ENCODE measurements around the gene SHBG. TPM values are rescaled to one million over a fixed set of nuclear protein-coding genes. Genes with fewer than 3 reads are reported as not detected.
A peak's percentile ranks its signal among the peaks of the same experiment; 100 is the strongest.

SHBG gene
- total and polyA plus RNA-seq, 2 of the 8 experiments (the other 6 are each of a cell fraction or from before 2014, with no cell fraction given), result 1.1 to 1.2 TPM

- peaks cover 0 to 3% of the 10 kb centered on the region in 2 experiments for H4K20me1 ChIP-seq (replicated peaks in 1 of 2; ENCODE audit: control insufficient read depth in 1 of 2, insufficient read depth in 2 of 2, low read length in 2 of 2)
- WGBS, 2 experiments (ENCODE audit: extremely low coverage in 1 of 2, insufficient coverage in 1 of 2, insufficient read length in 1 of 2, insufficient replicate concordance in 2 of 2, low coverage in 1 of 2, low lambda C conversion rate in 2 of 2, missing lambda C conversion rate in 1 of 2), result 2% methylated on average over 11 of the region's 34 CpGs; no CpG with 5 or more reads in 1 of the 2 experiments
- no peak within 1 kb of the TSS for H3K56ac ChIP-seq (replicated peaks; ENCODE audit: insufficient read length, low read depth, low read length)
- peak within 1 kb of the TSS; percentile 40; the same call in 1 of the 2 replicates for H3K18ac ChIP-seq (ENCODE audit: extremely low read depth, low read length)
- H2AFZ ChIP-seq (ENCODE audit: low read length), result peak within 1 kb of the TSS; percentile 92; the same call in 1 of the 2 replicates
- peak within 1 kb of the TSS; percentile 91 to 99 for H3K4me2 ChIP-seq (ENCODE audit: insufficient read depth in 1 of 2, low read depth in 2 of 2, low read length in 2 of 2)
- FAIRE-seq (peak; percentile 85), DNase-seq (ENCODE audit: low read depth in 1 of 2, low spot score in 2 of 2) (peak; percentile 72 to 90)
- H3K4ac ChIP-seq (replicated peaks; ENCODE audit: insufficient read length, low read depth, low read length), result no peak within 1 kb of the TSS
- peaks cover 0 to 12% (median 8%) of the 10 kb centered on the region in 4 experiments; a peak in 5 of 7 replicates for H3K4me1 ChIP-seq (replicated peaks in 1 of 4; ENCODE audit: control insufficient read depth in 3 of 4, insufficient read depth in 4 of 4, low read length in 3 of 4)
- H2BK5ac ChIP-seq (ENCODE audit: low read depth, low read length), result no peak within 1 kb of the TSS
- H3K9me3 ChIP-seq (ENCODE audit: insufficient read depth in 2 of 2, low read depth in 1 of 2, low read length in 1 of 2), result no peaks in the 10 kb centered on the region
- H3K23me2 ChIP-seq (ENCODE audit: low read depth, low read length), result peaks cover 15% of the 10 kb centered on the region
- no peak within 1 kb of the TSS for H4K5ac ChIP-seq (ENCODE audit: insufficient read length, low read depth, low read length)
- H2BK120ac ChIP-seq (replicated peaks; ENCODE audit: low read depth, low read length), result no peak within 1 kb of the TSS
- H2AK5ac ChIP-seq (ENCODE audit: low read depth, low read length), result no peak within 1 kb of the TSS
- peaks cover 0 to 13% (median 4%) of the 10 kb centered on the region in 4 experiments; a peak in 4 of 7 replicates for H3K27me3 ChIP-seq (replicated peaks in 1 of 4; ENCODE audit: control insufficient read depth in 3 of 4, extremely low read depth in 1 of 4, insufficient read depth in 3 of 4, low read length in 3 of 4)
- H3K79me1 ChIP-seq (ENCODE audit: low read depth, low read length), result no peaks in the 10 kb centered on the region
- H4K8ac ChIP-seq (ENCODE audit: extremely low read depth, insufficient read depth, low read length), result no peak within 1 kb of the TSS
- H3K4me3 ChIP-seq (ENCODE audit: extremely low read depth in 1 of 4, insufficient read depth in 2 of 4, low read depth in 3 of 4, low read length in 4 of 4), result peak within 1 kb of the TSS; percentile 43 to 87 (median 63)
- POLR2A ChIA-PET (ENCODE audit: partially characterized antibody), result interaction anchor here (0.6 to 79.4 kb wide), 15 partner anchors 10 to 523 kb away, joined by 3 to 2272 read pairs (median 5); partner anchors contain the start of genes ATP1B2, CD68, DNAH2 and FXR2
- H3K27ac ChIP-seq (ENCODE audit: low read depth, low read length), result no peak within 1 kb of the TSS
- H3K14ac ChIP-seq (ENCODE audit: insufficient read length), result no peak within 1 kb of the TSS
- no peak within 1 kb of the TSS for H2BK12ac ChIP-seq (ENCODE audit: low read depth, low read length)
- H2BK15ac ChIP-seq (ENCODE audit: low read length), result no peak within 1 kb of the TSS
- H3K23ac ChIP-seq (ENCODE audit: insufficient read length), result no peak within 1 kb of the TSS
- CTCF ChIA-PET (ENCODE audit: partially characterized antibody), result interaction anchor here (0.6 to 18.2 kb wide), 10 partner anchors 9 to 471 kb away, joined by 3 to 211 read pairs (median 6); partner anchors contain the start of genes FXR2, SHBG, TP53 and WRAP53
- no peaks in the 10 kb centered on the region; a peak in 2 of 8 replicates for H3K36me3 ChIP-seq (ENCODE audit: control insufficient read depth in 2 of 4, insufficient read depth in 4 of 4, low read length in 3 of 4)
- peak within 1 kb of the TSS in 1 of 4 experiments; percentile 13; a peak in 4 of 7 replicates for H3K9ac ChIP-seq (replicated peaks in 1 of 4; ENCODE audit: extremely low read depth in 1 of 4, low read depth in 3 of 4, low read length in 3 of 4)
- no peak within 1 kb of the TSS for H2BK20ac ChIP-seq (ENCODE audit: low read length)
- H3K79me2 ChIP-seq (ENCODE audit: control insufficient read depth in 1 of 2, insufficient read depth in 2 of 2, low read length in 2 of 2), result no peaks in the 10 kb centered on the region
- H4K91ac ChIP-seq (replicated peaks; ENCODE audit: insufficient read length, low read length), result no peak within 1 kb of the TSS
- TF ChIP-seq GABPA (IDR thresholded peaks at IDR 0.05; ENCODE audit: borderline replicate concordance, insufficient read depth, low read length), result no peak
- TF ChIP-seq BCL11A (IDR thresholded peaks at IDR 0.05; ENCODE audit: low read depth in 2 of 2, low read length in 2 of 2), result no peak
- TF ChIP-seq E2F6 (IDR thresholded peaks at IDR 0.05), result no peak
- no peak for TF ChIP-seq CHD2 (IDR thresholded peaks at IDR 0.05; ENCODE audit: low read length)
- TF ChIP-seq MAFK (IDR thresholded peaks at IDR 0.05; ENCODE audit: low read depth, low read length), result no peak
- no peak for TF ChIP-seq TCF12 (IDR thresholded peaks at IDR 0.05; ENCODE audit: low read depth, low read length)
- TF ChIP-seq POLR2AphosphoS5 (IDR thresholded peaks at IDR 0.05; ENCODE audit: low read depth, low read length), result peak; percentile 24; the same call in 1 of the 2 replicates
- no peak for TF ChIP-seq EZH2 (IDR thresholded peaks at IDR 0.05; ENCODE audit: low read depth, low read length, severe bottlenecking)
- no peak for TF ChIP-seq BRCA1 (IDR thresholded peaks at IDR 0.05; ENCODE audit: low read depth, low read length)
- no peak for TF ChIP-seq JUND (IDR thresholded peaks at IDR 0.05; ENCODE audit: low read length)
- no peak for TF ChIP-seq HDAC2 (IDR thresholded peaks at IDR 0.05; ENCODE audit: borderline replicate concordance in 1 of 2, low read depth in 2 of 2, low read length in 2 of 2)
- TF ChIP-seq KDM1A (IDR thresholded peaks at IDR 0.05; ENCODE audit: borderline replicate concordance, low read length), result no peak
Observed at GRCh38 chr17:7650509-7651096, 20.7 kb downstream of the SHBG start, which contains the start of gene ATP1B2. Gene ATP1B2, plus strand, starts transcription at chr17:7650926. Its CDS starts 593 bp downstream, at chr17:7651519.
